A549 (cell line): ENCODE results near the gene TCTN1. TPM values are rescaled to one million over a fixed set of nuclear protein-coding genes. Genes with fewer than 3 reads are reported as not detected.
A peak's percentile ranks its signal among the peaks of the same experiment; 100 is the strongest.

Source experiments
- ATAC-seq, 2 experiments: fragments of 200-7000 bp in 1 of 2; fragments of >200 bp in 1 of 2; cut with Nextera tagmentation in 1 of 2; cut with Tn5 transposase in 1 of 2; 3 replicates each; pipeline versions ENCODE4 v1.8.0 to v1.9.1; 2018 to 2020; ENCODE audit warnings: mild to moderate bottlenecking in 1 of 2, moderate library complexity in 1 of 2
- CTCF ChIA-PET: fragments of 300-600 bp; sonication (Branson Sonifier 250); formaldehyde crosslinking; extraction: SDS; loops from one replicate; lab custom pipeline; 2021; ENCODE audit warnings: antibody characterized with exemption, inconsistent platforms; lab: Yijun Ruan, JAX
- POLR2A ChIA-PET: fragments of 350-600 bp; formaldehyde crosslinking; extraction: SDS; loops from one replicate; lab custom pipeline; 2021; ENCODE audit warnings: antibody characterized with exemption, inconsistent platforms; lab: Yijun Ruan, JAX
- DNase-seq, 2 experiments: peaks; one replicate each; pipeline versions ENCODE4 v3.0.0 to v3.0.0-alpha.2; 2011 to 2016; ENCODE audit warnings: low read depth in 1 of 2, low spot score in 1 of 2
- FAIRE-seq: peaks from 2 replicates; lab custom pipeline; 2011; peaks lifted over from hg19 to GRCh38; lab: Jason Lieb, UNC
- H3K27ac ChIP-seq, 2 experiments: fragments of >200 bp; sonication (Bioruptor Twin); formaldehyde crosslinking; 3 replicates each; pipeline ENCODE4 v1.5.1; 2016 to 2017
- H3K4me1 ChIP-seq: fragments of >200 bp; sonication (Bioruptor Twin); formaldehyde crosslinking; 3 replicates; pipeline ENCODE4 v1.6.1; 2016
- H3K4me2 ChIP-seq: fragments of >200 bp; sonication (Bioruptor Twin); formaldehyde crosslinking; 3 replicates; pipeline ENCODE4 v1.6.1; 2016
- H3K4me3 ChIP-seq: fragments of >200 bp; sonication (Bioruptor Twin); formaldehyde crosslinking; 3 replicates; pipeline ENCODE4 v1.5.1; 2016
- H3K9me3 ChIP-seq: fragments of >200 bp; sonication (Bioruptor Twin); formaldehyde crosslinking; 3 replicates; pipeline ENCODE4 v1.6.1; 2016
- BHLHE40 ChIP-seq: IDR thresholded peaks from 2 replicates; pipeline ENCODE4 v1.6.1; 2012; ENCODE audit warnings: low read depth, low read length, inconsistent platforms
- ESRRA ChIP-seq: fragments of 150-350 bp; IDR thresholded peaks from 2 replicates; pipeline ENCODE4 v1.6.1; 2014; ENCODE audit warnings: mild to moderate bottlenecking, low read length, borderline replicate concordance
- HOXB13 ChIP-seq: fragments of 250-450 bp; sonication (Bioruptor Pico); IDR thresholded peaks from 2 replicates; pipeline ENCODE4 v1.5.0; 2020; ENCODE audit warnings: low read depth, mild to moderate bottlenecking, moderate library complexity
- KDM5A ChIP-seq: fragments of 200-600 bp; sonication (generic); IDR thresholded peaks from 2 replicates; pipeline ENCODE4 v1.6.1; 2016; ENCODE audit warnings: antibody characterized with exemption, mild to moderate bottlenecking
- NFE2L2 ChIP-seq: fragments of 150-350 bp; conservative IDR thresholded peaks from 2 replicates; pipeline ENCODE4 v1.6.1; 2014; ENCODE audit warnings: low read length
- PHF8 ChIP-seq: fragments of 200-600 bp; sonication (generic); IDR thresholded peaks from 2 replicates; pipeline ENCODE4 v1.6.1; 2016; ENCODE audit warnings: low read depth, mild to moderate bottlenecking, antibody characterized with exemption, moderate library complexity, borderline replicate concordance
- RARB ChIP-seq: fragments of 250-450 bp; sonication (Bioruptor Pico); IDR thresholded peaks from 2 replicates; pipeline ENCODE4 v1.8.0; 2021; ENCODE audit warnings: mild to moderate bottlenecking, moderate library complexity
- RCOR1 ChIP-seq: fragments of 150-350 bp; IDR thresholded peaks from 2 replicates; pipeline ENCODE4 v1.6.1; 2014; ENCODE audit warnings: antibody characterized with exemption, low read length, low read depth
- RFX5 ChIP-seq: fragments of 450-650 bp; IDR thresholded peaks from 2 replicates; pipeline ENCODE4 v1.7.1; 2014; ENCODE audit warnings: antibody characterized with exemption, mild to moderate bottlenecking, moderate library complexity
- RNF2 ChIP-seq: fragments of 200-600 bp; sonication (generic); IDR thresholded peaks from 2 replicates; pipeline ENCODE4 v1.6.1; 2016; ENCODE audit warnings: low read depth, mild to moderate bottlenecking, antibody characterized with exemption, moderate library complexity, borderline replicate concordance
- SREBF2 ChIP-seq: fragments of 450-650 bp; IDR thresholded peaks from 2 replicates; pipeline ENCODE4 v1.6.1; 2014; ENCODE audit warnings: mild to moderate bottlenecking, moderate library complexity
- TFCP2L1 ChIP-seq: fragments of 250-450 bp; sonication (Bioruptor Pico); IDR thresholded peaks from 2 replicates; pipeline ENCODE4 v1.5.0; 2021; ENCODE audit warnings: mild to moderate bottlenecking
- ZFP36 ChIP-seq: fragments of 450-650 bp; IDR thresholded peaks from 2 replicates; pipeline ENCODE4 v1.6.1; 2014; ENCODE audit warnings: borderline replicate concordance; ENCODE audit not compliant: partially characterized antibody
- ZNF302 ChIP-seq: fragments of 250-450 bp; sonication (Bioruptor Pico); IDR thresholded peaks from 2 replicates; pipeline ENCODE4 v1.9.0; 2021; ENCODE audit warnings: inconsistent platforms, mild to moderate bottlenecking, moderate library complexity
- WGBS: methylation state at CpG from one replicate; pipeline ENCODE4 v1.1.6; 2017; ENCODE audit errors: missing lambda C conversion rate; 5-methylcytosine and 5-hydroxymethylcytosine counted together
- polyA plus RNA-seq, 4 experiments: library from polyadenylated mRNA; depleted of rRNA in 3 of 4; stranded (reverse); fragments of >200 nt; fragmentation: RNase III in 1 of 4; extraction: RNeasy Plus Mini Kit Qiagen cat#74134 plus additional on column Dnase treatment in 1 of 4; gene quantifications; 2 replicates in 3 of 4; 3 replicates in 1 of 4; pipeline ENCODE4 v1.2.3, GENCODE V29; 2011 to 2017
- TF ChIP-seq, protein P1 (sequence below): IDR thresholded peaks from 2 replicates; pipeline ENCODE4 v1.6.1; 2012
- TF ChIP-seq, protein P2 (sequence below): fragments of 450-650 bp; IDR thresholded peaks from 2 replicates; pipeline ENCODE4 v1.6.1; 2014; ENCODE audit warnings: antibody characterized with exemption
- TF ChIP-seq, protein P3 (sequence below): fragments of 200-600 bp; sonication (generic); IDR thresholded peaks from 2 replicates; pipeline ENCODE4 v1.6.1; 2016; ENCODE audit warnings: antibody characterized with exemption, mild to moderate bottlenecking, moderate library complexity
- TF ChIP-seq, protein P4 (sequence below): fragments of 150-350 bp; IDR thresholded peaks from 2 replicates; pipeline ENCODE4 v1.6.1; 2014; ENCODE audit warnings: low read depth, mild to moderate bottlenecking, low read length
- TF ChIP-seq, protein P5 (sequence below): IDR thresholded peaks from 2 replicates; pipeline ENCODE4 v1.6.1; 2012; ENCODE audit warnings: low read depth, borderline replicate concordance
- TF ChIP-seq, protein P6 (sequence below): fragments of >200 bp; sonication (Bioruptor Twin); formaldehyde crosslinking; IDR thresholded peaks from 3 replicates; pipeline ENCODE4 v1.6.1; 2016
- TF ChIP-seq, protein P7 (sequence below): IDR thresholded peaks from 2 replicates; pipeline ENCODE4 v1.6.1; 2012

TCTN1 gene
- polyA plus RNA-seq, 2 of the 4 experiments (the other 2 are of a cell fraction): 26.5 to 56.9 TPM

DNA sequence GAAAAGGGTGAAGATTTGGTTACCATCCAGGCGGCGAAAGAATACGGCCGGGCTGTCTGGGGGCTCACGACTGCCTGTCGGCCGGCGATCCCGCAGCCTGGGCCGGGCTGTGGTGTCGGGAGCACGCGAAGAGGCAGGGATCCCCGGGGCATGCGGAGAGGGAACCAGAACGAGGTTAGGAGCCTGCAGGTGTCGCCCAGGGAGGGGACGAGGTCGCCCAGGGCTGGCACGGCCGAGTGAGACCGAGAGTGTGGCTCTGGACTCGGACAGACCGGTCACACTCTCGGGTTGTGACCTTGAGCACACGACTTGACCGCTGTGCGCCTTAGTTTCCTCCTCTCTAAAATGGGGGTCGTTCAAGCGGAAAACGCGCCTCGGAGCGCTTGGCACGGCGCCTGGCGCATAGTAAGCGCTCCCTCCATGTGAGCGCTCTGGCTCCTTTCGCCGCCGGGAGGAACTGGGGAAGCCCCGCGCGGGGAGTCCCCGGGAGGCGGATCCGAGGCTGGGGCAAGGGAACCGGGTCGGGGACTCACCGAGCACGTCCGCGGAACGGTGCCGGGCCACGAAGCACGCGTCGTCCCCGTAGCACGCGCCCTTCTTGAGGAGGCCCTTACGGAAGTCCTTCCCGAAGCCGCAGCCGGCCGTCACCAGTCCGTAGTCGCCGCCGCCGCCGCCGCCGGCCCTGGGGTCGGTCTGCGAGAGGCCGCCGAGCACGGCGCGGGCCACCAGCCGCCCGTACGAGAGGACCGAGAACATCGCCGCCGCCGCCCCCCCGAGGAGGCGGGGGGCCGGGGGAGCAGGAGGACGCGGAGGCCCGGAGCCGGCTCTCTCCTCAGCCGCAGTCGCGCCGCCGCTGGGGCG is 31.4 kb upstream of the TCTN1 start:
- Histone ChIP-seq H3K4me2 (peak overlapping the region; percentile 82), H3K4me3 (peak overlapping the region; percentile 93), H3K9me3 (no peaks in the 10 kb centered on the region), H3K27ac (peak overlapping the region; percentile 91 to 96), H3K4me1 (peaks cover 34% of the 10 kb centered on the region)
- TF ChIP-seq, protein P1, sequence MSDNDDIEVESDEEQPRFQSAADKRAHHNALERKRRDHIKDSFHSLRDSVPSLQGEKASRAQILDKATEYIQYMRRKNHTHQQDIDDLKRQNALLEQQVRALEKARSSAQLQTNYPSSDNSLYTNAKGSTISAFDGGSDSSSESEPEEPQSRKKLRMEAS: peak; percentile 50
- TF ChIP-seq, protein P2, sequence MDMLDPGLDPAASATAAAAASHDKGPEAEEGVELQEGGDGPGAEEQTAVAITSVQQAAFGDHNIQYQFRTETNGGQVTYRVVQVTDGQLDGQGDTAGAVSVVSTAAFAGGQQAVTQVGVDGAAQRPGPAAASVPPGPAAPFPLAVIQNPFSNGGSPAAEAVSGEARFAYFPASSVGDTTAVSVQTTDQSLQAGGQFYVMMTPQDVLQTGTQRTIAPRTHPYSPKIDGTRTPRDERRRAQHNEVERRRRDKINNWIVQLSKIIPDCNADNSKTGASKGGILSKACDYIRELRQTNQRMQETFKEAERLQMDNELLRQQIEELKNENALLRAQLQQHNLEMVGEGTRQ: no peak
- TF ChIP-seq ZFP36: peak; percentile 2
- TF ChIP-seq RFX5: no peak
- TF ChIP-seq BHLHE40: no peak
- no peak for TF ChIP-seq KDM5A
- no peak for TF ChIP-seq RARB (CRISPR knock-in tag)
- no peak for TF ChIP-seq SREBF2
- TF ChIP-seq, protein P3, sequence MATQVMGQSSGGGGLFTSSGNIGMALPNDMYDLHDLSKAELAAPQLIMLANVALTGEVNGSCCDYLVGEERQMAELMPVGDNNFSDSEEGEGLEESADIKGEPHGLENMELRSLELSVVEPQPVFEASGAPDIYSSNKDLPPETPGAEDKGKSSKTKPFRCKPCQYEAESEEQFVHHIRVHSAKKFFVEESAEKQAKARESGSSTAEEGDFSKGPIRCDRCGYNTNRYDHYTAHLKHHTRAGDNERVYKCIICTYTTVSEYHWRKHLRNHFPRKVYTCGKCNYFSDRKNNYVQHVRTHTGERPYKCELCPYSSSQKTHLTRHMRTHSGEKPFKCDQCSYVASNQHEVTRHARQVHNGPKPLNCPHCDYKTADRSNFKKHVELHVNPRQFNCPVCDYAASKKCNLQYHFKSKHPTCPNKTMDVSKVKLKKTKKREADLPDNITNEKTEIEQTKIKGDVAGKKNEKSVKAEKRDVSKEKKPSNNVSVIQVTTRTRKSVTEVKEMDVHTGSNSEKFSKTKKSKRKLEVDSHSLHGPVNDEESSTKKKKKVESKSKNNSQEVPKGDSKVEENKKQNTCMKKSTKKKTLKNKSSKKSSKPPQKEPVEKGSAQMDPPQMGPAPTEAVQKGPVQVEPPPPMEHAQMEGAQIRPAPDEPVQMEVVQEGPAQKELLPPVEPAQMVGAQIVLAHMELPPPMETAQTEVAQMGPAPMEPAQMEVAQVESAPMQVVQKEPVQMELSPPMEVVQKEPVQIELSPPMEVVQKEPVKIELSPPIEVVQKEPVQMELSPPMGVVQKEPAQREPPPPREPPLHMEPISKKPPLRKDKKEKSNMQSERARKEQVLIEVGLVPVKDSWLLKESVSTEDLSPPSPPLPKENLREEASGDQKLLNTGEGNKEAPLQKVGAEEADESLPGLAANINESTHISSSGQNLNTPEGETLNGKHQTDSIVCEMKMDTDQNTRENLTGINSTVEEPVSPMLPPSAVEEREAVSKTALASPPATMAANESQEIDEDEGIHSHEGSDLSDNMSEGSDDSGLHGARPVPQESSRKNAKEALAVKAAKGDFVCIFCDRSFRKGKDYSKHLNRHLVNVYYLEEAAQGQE: no peak
- TF ChIP-seq, protein P4, sequence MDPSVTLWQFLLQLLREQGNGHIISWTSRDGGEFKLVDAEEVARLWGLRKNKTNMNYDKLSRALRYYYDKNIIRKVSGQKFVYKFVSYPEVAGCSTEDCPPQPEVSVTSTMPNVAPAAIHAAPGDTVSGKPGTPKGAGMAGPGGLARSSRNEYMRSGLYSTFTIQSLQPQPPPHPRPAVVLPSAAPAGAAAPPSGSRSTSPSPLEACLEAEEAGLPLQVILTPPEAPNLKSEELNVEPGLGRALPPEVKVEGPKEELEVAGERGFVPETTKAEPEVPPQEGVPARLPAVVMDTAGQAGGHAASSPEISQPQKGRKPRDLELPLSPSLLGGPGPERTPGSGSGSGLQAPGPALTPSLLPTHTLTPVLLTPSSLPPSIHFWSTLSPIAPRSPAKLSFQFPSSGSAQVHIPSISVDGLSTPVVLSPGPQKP: no peak
- peak; percentile 34; the same call in 1 of the 2 replicates for TF ChIP-seq PHF8
- no peak for TF ChIP-seq NFE2L2
- TF ChIP-seq ESRRA: peak; percentile 81
- TF ChIP-seq RNF2: no peak
- TF ChIP-seq, protein P5, sequence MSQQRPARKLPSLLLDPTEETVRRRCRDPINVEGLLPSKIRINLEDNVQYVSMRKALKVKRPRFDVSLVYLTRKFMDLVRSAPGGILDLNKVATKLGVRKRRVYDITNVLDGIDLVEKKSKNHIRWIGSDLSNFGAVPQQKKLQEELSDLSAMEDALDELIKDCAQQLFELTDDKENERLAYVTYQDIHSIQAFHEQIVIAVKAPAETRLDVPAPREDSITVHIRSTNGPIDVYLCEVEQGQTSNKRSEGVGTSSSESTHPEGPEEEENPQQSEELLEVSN: 0 out of 2 replicates have a peak, but pooled peaks have one; percentile 24
- no peak for TF ChIP-seq ZNF302 (CRISPR knock-in tag)
- no peak for TF ChIP-seq TFCP2L1 (CRISPR knock-in tag)
- TF ChIP-seq, protein P6, sequence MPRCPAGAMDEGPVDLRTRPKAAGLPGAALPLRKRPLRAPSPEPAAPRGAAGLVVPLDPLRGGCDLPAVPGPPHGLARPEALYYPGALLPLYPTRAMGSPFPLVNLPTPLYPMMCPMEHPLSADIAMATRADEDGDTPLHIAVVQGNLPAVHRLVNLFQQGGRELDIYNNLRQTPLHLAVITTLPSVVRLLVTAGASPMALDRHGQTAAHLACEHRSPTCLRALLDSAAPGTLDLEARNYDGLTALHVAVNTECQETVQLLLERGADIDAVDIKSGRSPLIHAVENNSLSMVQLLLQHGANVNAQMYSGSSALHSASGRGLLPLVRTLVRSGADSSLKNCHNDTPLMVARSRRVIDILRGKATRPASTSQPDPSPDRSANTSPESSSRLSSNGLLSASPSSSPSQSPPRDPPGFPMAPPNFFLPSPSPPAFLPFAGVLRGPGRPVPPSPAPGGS: no peak
- TF ChIP-seq, protein P7, sequence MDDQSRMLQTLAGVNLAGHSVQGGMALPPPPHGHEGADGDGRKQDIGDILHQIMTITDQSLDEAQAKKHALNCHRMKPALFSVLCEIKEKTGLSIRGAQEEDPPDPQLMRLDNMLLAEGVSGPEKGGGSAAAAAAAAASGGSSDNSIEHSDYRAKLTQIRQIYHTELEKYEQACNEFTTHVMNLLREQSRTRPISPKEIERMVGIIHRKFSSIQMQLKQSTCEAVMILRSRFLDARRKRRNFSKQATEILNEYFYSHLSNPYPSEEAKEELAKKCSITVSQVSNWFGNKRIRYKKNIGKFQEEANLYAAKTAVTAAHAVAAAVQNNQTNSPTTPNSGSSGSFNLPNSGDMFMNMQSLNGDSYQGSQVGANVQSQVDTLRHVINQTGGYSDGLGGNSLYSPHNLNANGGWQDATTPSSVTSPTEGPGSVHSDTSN: no peak
- TF ChIP-seq HOXB13 (CRISPR knock-in tag): no peak
- TF ChIP-seq RCOR1: no peak
- peak in 1 of 2 experiments; percentile 55 for DNase-seq
- CTCF ChIA-PET: interaction anchor here (1.1 to 2.2 kb wide), 2 partner anchors 31 to 114 kb away, joined by 3 to 5 read pairs; partner anchors contain the start of gene FAM216A
- WGBS: 2% methylated on average over 46 of the region's 104 CpGs
- no peak for FAIRE-seq
- POLR2A ChIA-PET: no interaction called here
- peak; percentile 50 to 67 for ATAC-seq
